GM11168 (cell line): ENCODE data around the gene CHMP2B.

Experiments used
- in situ Hi-C: fragments of 300-500 bp; cut with MboI; formaldehyde crosslinking; loops from one replicate; pipeline ENCODE4 v1.12.0; 2022; ENCODE audit warnings: low sequenced_read_pairs; ENCODE audit not compliant: unreplicated experiment

Gene CHMP2B

GRCh38 chr3:87227104-87227834, at the start of gene CHMP2B:
TSS of gene CHMP2B (plus strand) at chr3:87227309. CDS start at chr3:87227523, 214 bp downstream.
- in situ Hi-C loops = no loop called here

GRCh38 chr3:87179642-87180041, 47.5 kb upstream of the CHMP2B start:
- in situ Hi-C loops = loop anchor here (25.0 kb wide), 1 partner anchor 392 kb away; no protein-coding TSS in a partner anchor

- in situ Hi-C loops = loop anchor here (25.0 kb wide), 1 partner anchor 394 kb away; no protein-coding TSS in a partner anchor
These were observed 45.6 kb upstream of the CHMP2B start for GRCh38 chr3:87181551-87181950.

- in situ Hi-C loops = loop anchor here (25.0 kb wide), 1 partner anchor 395 kb away; no protein-coding TSS in a partner anchor
These were observed 45.1 kb upstream of the CHMP2B start for GRCh38 chr3:87182023-87182422.

GRCh38 chr3:87186608-87187159, 40.4 kb upstream of the CHMP2B start:
- in situ Hi-C loops = loop anchor here (25.0 kb wide), 1 partner anchor 399 kb away; no protein-coding TSS in a partner anchor

GRCh38 chr3:87191175-87191574, 35.9 kb upstream of the CHMP2B start:
- in situ Hi-C loops = loop anchor here (25.0 kb wide), 1 partner anchor 404 kb away; no protein-coding TSS in a partner anchor

- in situ Hi-C loops = loop anchor here (25.0 kb wide), 1 partner anchor 404 kb away; no protein-coding TSS in a partner anchor
These were observed 35.5 kb upstream of the CHMP2B start for GRCh38 chr3:87191641-87192040.

GRCh38 chr3:87196879-87197278, 30.2 kb upstream of the CHMP2B start:
- in situ Hi-C loops = loop anchor here (25.0 kb wide), 1 partner anchor 410 kb away; no protein-coding TSS in a partner anchor

GRCh38 chr3:87197531-87197930, 29.6 kb upstream of the CHMP2B start:
- in situ Hi-C loops = loop anchor here (25.0 kb wide), 1 partner anchor 410 kb away; no protein-coding TSS in a partner anchor

- in situ Hi-C loops = loop anchor here (25.0 kb wide), 1 partner anchor 411 kb away; no protein-coding TSS in a partner anchor
These were observed 28.3 kb upstream of the CHMP2B start for GRCh38 chr3:87198774-87199173.

GRCh38 chr3:87199628-87200027, 27.5 kb upstream of the CHMP2B start:
- in situ Hi-C loops = loop anchor here (25.0 kb wide), 1 partner anchor 412 kb away; no protein-coding TSS in a partner anchor

- in situ Hi-C loops = no loop called here
These were observed 27.0 kb upstream of the CHMP2B start for GRCh38 chr3:87200060-87200647.

GRCh38 chr3:87201727-87202126, 25.4 kb upstream of the CHMP2B start:
- in situ Hi-C loops = no loop called here

GRCh38 chr3:87203809-87204208, 23.3 kb upstream of the CHMP2B start:
- in situ Hi-C loops = no loop called here

- in situ Hi-C loops = no loop called here
These were observed 21.0 kb upstream of the CHMP2B start for GRCh38 chr3:87206070-87206469.

- in situ Hi-C loops = no loop called here
These were observed 20.5 kb upstream of the CHMP2B start for GRCh38 chr3:87206635-87207034.

GRCh38 chr3:87207460-87207859, 19.6 kb upstream of the CHMP2B start:
- in situ Hi-C loops = no loop called here

GRCh38 chr3:87209111-87209510, 18.0 kb upstream of the CHMP2B start:
- in situ Hi-C loops = no loop called here

GRCh38 chr3:87218560-87218959, 8.5 kb upstream of the CHMP2B start:
- in situ Hi-C loops = no loop called here

GRCh38 chr3:87219611-87220010, 7.5 kb upstream of the CHMP2B start:
- in situ Hi-C loops = no loop called here

GRCh38 chr3:87225659-87226058, 1.4 kb upstream of the CHMP2B start:
- in situ Hi-C loops = no loop called here
